Prostate gland (tissue), 2 donors: ENCODE data around the gene FBRSL1.

Source experiments
- POLR2A ChIP-seq: fragments of 450-650 bp; IDR thresholded peaks from one replicate; pipeline ENCODE4 v1.6.1; 2016; ENCODE audit warnings: antibody characterized with exemption, mild to moderate bottlenecking
- POLR2AphosphoS5 ChIP-seq: sonication (generic); formaldehyde crosslinking; IDR thresholded peaks from one replicate; pipeline ENCODE4 v1.6.1; 2017; ENCODE audit warnings: antibody characterized with exemption
- TF ChIP-seq, protein P1 (sequence below), 4 experiments: fragments of 200-600 bp in 2 of 4; fragments of 450-650 bp in 2 of 4; sonication (generic) in 2 of 4; IDR thresholded peaks; 1 replicate in 3 of 4; 2 replicates in 1 of 4; pipeline ENCODE4 v1.5.1; 2016 to 2019; ENCODE audit warnings: antibody characterized with exemption in 4 of 4, mild to moderate bottlenecking in 2 of 4, moderate library complexity in 2 of 4

DNA sequence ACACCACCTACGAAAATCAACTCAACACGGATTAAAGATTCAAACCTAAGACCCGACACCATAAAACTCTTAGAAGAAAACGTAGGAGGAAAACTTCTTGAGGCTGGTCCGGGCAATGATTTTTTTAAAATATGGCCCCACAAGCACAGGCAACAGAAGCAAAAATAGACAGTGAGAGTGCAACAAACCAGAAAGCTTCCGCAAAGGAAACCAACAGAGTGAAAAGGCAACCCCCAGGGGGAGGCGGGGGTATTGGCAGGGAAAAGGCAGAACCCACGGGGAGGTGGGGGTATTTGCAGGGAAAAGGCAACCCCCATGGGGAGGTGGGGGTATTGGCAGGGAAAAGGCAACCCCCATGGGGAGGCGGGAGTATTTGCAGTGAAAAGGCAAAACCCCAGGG lies 20.5 kb upstream of the FBRSL1 start:
- TF ChIP-seq, protein P1, sequence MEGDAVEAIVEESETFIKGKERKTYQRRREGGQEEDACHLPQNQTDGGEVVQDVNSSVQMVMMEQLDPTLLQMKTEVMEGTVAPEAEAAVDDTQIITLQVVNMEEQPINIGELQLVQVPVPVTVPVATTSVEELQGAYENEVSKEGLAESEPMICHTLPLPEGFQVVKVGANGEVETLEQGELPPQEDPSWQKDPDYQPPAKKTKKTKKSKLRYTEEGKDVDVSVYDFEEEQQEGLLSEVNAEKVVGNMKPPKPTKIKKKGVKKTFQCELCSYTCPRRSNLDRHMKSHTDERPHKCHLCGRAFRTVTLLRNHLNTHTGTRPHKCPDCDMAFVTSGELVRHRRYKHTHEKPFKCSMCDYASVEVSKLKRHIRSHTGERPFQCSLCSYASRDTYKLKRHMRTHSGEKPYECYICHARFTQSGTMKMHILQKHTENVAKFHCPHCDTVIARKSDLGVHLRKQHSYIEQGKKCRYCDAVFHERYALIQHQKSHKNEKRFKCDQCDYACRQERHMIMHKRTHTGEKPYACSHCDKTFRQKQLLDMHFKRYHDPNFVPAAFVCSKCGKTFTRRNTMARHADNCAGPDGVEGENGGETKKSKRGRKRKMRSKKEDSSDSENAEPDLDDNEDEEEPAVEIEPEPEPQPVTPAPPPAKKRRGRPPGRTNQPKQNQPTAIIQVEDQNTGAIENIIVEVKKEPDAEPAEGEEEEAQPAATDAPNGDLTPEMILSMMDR (IDR thresholded peaks at IDR 0.05): no peak
- no peak for TF ChIP-seq POLR2AphosphoS5
- TF ChIP-seq POLR2A: no peak
